Sigmoid colon (tissue), 4 donors: ENCODE results near the gene ACTR6.

Experiments used
- EP300 ChIP-seq, 4 donors: sonication (generic); formaldehyde crosslinking; IDR thresholded peaks; one replicate each; pipeline ENCODE4 v1.6.1; 2017; ENCODE audit warnings: antibody characterized with exemption in 4 of 4
- POLR2A ChIP-seq, 2 donors: fragments of 450-650 bp; IDR thresholded peaks; one replicate each; pipeline ENCODE4 v1.6.1; 2016; ENCODE audit warnings: antibody characterized with exemption in 2 of 2, mild to moderate bottlenecking in 2 of 2, moderate library complexity in 2 of 2
- POLR2AphosphoS5 ChIP-seq, 4 donors: sonication (generic); formaldehyde crosslinking; IDR thresholded peaks; one replicate each; pipeline ENCODE4 v1.6.1; 2017; ENCODE audit warnings: antibody characterized with exemption in 4 of 4
- TF ChIP-seq, protein P1 (sequence below), 4 experiments: fragments of 450-650 bp in 3 of 4; fragments of 200-600 bp in 1 of 4; IDR thresholded peaks; one replicate each; pipeline ENCODE4 v1.5.1; 2016 to 2019; ENCODE audit warnings: antibody characterized with exemption in 4 of 4, mild to moderate bottlenecking in 3 of 4, moderate library complexity in 2 of 4

DNA sequence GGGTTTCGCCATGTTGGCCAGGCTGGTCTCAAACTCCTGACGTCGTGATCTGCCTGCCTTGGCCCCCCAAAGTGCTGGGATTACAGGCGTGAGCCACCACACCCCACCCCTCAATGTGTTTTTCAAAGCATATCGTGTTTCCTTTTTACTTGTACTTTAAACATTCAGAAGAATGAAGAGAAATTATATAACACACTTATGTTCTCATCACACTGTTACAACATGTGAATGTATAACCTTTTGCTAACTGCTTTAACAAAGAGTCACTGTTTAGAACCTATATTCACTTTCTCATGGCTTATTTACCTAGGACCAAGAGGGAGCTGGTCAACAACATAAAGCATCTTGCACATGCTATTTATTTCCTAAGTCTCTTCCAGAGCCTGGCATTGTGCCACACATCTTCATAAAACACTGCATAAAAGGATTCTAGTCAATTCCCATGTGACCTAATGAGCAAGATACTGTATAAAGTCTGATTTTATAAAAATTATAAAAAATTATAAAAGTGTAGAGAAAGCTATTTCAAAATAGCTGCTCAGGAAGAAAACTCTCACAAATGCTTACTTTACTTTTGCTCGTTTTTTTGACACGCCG lies 16.0 kb upstream of the ACTR6 start:
- TF ChIP-seq, protein P1, sequence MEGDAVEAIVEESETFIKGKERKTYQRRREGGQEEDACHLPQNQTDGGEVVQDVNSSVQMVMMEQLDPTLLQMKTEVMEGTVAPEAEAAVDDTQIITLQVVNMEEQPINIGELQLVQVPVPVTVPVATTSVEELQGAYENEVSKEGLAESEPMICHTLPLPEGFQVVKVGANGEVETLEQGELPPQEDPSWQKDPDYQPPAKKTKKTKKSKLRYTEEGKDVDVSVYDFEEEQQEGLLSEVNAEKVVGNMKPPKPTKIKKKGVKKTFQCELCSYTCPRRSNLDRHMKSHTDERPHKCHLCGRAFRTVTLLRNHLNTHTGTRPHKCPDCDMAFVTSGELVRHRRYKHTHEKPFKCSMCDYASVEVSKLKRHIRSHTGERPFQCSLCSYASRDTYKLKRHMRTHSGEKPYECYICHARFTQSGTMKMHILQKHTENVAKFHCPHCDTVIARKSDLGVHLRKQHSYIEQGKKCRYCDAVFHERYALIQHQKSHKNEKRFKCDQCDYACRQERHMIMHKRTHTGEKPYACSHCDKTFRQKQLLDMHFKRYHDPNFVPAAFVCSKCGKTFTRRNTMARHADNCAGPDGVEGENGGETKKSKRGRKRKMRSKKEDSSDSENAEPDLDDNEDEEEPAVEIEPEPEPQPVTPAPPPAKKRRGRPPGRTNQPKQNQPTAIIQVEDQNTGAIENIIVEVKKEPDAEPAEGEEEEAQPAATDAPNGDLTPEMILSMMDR (IDR thresholded peaks at IDR 0.05): no peak
- TF ChIP-seq POLR2A (IDR thresholded peaks at IDR 0.05): no peak
- no peak for TF ChIP-seq POLR2AphosphoS5 (IDR thresholded peaks at IDR 0.05)
- TF ChIP-seq EP300 (IDR thresholded peaks at IDR 0.05): no peak
